Measurements from ENCODE around the gene PARD6B. TPM values are rescaled to one million over a fixed set of nuclear protein-coding genes. Genes with fewer than 3 reads are reported as not detected.

The PARD6B gene
- total and polyA plus RNA-seq, 2 of the 13 experiments (the other 11 are each of a cell fraction or from before 2014, with no cell fraction given), result 6.9 to 22.2 TPM

DNA sequence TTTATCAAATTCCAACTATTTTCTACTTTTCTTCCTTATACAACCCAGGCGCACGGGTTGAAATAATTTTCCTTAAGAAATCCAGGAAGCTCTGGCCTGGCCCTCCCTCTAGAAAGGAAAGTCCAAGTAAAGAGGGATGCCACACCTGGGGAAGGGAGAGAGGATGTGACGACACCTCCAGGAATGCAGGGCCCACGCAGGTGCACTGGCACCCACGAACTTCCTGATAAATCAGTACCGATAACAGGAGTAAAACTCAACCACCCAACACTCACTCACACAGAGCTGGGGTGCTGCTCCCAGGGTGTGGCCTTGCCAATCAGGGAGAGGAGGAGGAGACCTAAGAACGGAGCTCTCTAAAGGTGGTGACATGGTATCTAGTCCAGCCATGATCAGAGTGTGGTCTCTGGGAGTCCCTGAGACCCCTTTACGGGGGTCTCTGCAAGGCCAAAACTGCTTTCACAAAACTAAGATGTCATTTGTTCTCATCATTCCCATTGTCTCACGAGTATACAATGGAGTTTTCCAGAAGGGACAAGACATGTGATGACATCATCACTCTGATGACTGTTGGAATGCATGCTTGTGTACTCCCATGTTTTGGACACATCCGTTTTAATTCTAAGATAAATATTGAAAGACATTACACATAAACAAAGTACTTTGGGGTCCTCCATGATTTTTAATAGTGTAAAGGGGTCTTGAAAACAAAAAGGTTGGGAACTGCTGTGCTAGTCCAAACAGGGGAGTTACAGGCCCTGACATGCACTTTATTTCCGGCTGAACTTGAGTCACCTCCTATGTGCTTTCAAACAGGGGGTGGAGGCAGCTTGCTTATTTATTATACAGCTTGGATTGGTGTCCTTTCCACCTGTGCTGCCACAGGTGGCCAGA, 2.2 kb upstream of the PARD6B start (continued):
- TF ChIP-seq ZNF503 (CRISPR knock-in tag; IDR thresholded peaks at IDR 0.05) (peak; percentile 38; the same call in 1 of the 2 replicates), NR1H2 (CRISPR knock-in tag; IDR thresholded peaks at IDR 0.05; ENCODE audit: borderline replicate concordance, low read depth) (no peak), PREB (CRISPR knock-in tag; IDR thresholded peaks at IDR 0.05) (no peak), ATAD3A (CRISPR knock-in tag; IDR thresholded peaks at IDR 0.05) (peak; percentile 33; the same call in 1 of the 2 replicates), PAX8 (CRISPR knock-in tag; IDR thresholded peaks at IDR 0.05; ENCODE audit: borderline replicate concordance) (no peak), HIC2 (CRISPR knock-in tag; IDR thresholded peaks at IDR 0.05; ENCODE audit: low read depth) (no peak), KLF16 (CRISPR knock-in tag; IDR thresholded peaks at IDR 0.05) (peak in 1 of 2 experiments; percentile 26; a peak in 1 of 4 replicates), ZBTB14 (CRISPR knock-in tag; IDR thresholded peaks at IDR 0.05) (no peak; the same call in 1 of the 2 replicates), HOXA3 (CRISPR knock-in tag; IDR thresholded peaks at IDR 0.05) (peak; percentile 56), KAT7 (CRISPR knock-in tag; IDR thresholded peaks at IDR 0.05; ENCODE audit: borderline replicate concordance) (no peak), SNRNP70 (IDR thresholded peaks at IDR 0.05; ENCODE audit: low read depth, low read length) (no peak), SAFB2 (CRISPR knock-in tag; IDR thresholded peaks at IDR 0.05; ENCODE audit: borderline replicate concordance, low read depth) (no peak), ZNF556 (CRISPR knock-in tag; IDR thresholded peaks at IDR 0.05; ENCODE audit: borderline replicate concordance) (peak; percentile 73; the same call in 1 of the 2 replicates)
- TF ChIP-seq, protein P1, sequence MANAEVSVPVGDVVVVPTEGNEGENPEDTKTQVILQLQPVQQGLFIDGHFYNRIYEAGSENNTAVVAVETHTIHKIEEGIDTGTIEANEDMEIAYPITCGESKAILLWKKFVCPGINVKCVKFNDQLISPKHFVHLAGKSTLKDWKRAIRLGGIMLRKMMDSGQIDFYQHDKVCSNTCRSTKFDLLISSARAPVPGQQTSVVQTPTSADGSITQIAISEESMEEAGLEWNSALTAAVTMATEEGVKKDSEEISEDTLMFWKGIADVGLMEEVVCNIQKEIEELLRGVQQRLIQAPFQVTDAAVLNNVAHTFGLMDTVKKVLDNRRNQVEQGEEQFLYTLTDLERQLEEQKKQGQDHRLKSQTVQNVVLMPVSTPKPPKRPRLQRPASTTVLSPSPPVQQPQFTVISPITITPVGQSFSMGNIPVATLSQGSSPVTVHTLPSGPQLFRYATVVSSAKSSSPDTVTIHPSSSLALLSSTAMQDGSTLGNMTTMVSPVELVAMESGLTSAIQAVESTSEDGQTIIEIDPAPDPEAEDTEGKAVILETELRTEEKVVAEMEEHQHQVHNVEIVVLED (CRISPR knock-in tag; IDR thresholded peaks at IDR 0.05; ENCODE audit: borderline replicate concordance), result peak; percentile 2; the same call in 1 of the 2 replicates
- TF ChIP-seq, protein P2, sequence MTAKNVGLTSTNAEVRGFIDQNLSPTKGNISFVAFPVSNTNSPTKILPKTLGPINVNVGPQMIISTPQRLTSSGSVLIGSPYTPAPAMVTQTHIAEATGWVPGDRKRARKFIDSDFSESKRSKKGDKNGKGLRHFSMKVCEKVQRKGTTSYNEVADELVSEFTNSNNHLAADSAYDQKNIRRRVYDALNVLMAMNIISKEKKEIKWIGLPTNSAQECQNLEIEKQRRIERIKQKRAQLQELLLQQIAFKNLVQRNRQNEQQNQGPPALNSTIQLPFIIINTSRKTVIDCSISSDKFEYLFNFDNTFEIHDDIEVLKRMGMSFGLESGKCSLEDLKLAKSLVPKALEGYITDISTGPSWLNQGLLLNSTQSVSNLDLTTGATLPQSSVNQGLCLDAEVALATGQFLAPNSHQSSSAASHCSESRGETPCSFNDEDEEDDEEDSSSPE (CRISPR knock-in tag; IDR thresholded peaks at IDR 0.05), result no peak

Data from HepG2 (cell line).